Astrocyte of the spinal cord (primary cell): ENCODE results near the gene SLC22A14.
A peak's percentile ranks its signal among the peaks of the same experiment; 100 is the strongest.
"Not testable (repeated sequence)": the region's sequence is repeated elsewhere in the genome, so short reads cannot be mapped to it uniquely, and the experiment has no call there.

Source experiments
- DNase-seq: peaks from one replicate; pipeline ENCODE4 v3.0.0; 2011; ENCODE audit warnings: low read depth, low spot score
- H3K4me3 ChIP-seq: 2 replicates; pipeline ENCODE4 v1.5.1; 2011; ENCODE audit warnings: low read depth, mild to moderate bottlenecking, low read length, moderate library complexity
- in situ Hi-C: cut with HindIII; loops from 2 replicates; pipeline ENCODE4 v1.10.0; 2017; ENCODE audit warnings: low sequenced_read_pairs
- TF ChIP-seq, protein P1 (sequence below): IDR thresholded peaks from 2 replicates; pipeline ENCODE4 v1.5.1; 2012; ENCODE audit warnings: low read depth, mild to moderate bottlenecking, low read length, inconsistent platforms

Gene SLC22A14

GRCh38 chr3:38281895-38282686, at the start of gene SLC22A14:
Gene SLC22A14, plus strand, starts transcription at chr3:38282294. Its CDS starts 23,733 bp downstream, at chr3:38306027.
- no peak within 1 kb of the TSS for H3K4me3 ChIP-seq
- in situ Hi-C loops: no loop called here
- no peak for DNase-seq
- TF ChIP-seq, protein P1, sequence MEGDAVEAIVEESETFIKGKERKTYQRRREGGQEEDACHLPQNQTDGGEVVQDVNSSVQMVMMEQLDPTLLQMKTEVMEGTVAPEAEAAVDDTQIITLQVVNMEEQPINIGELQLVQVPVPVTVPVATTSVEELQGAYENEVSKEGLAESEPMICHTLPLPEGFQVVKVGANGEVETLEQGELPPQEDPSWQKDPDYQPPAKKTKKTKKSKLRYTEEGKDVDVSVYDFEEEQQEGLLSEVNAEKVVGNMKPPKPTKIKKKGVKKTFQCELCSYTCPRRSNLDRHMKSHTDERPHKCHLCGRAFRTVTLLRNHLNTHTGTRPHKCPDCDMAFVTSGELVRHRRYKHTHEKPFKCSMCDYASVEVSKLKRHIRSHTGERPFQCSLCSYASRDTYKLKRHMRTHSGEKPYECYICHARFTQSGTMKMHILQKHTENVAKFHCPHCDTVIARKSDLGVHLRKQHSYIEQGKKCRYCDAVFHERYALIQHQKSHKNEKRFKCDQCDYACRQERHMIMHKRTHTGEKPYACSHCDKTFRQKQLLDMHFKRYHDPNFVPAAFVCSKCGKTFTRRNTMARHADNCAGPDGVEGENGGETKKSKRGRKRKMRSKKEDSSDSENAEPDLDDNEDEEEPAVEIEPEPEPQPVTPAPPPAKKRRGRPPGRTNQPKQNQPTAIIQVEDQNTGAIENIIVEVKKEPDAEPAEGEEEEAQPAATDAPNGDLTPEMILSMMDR: peak; percentile 6

DNA sequence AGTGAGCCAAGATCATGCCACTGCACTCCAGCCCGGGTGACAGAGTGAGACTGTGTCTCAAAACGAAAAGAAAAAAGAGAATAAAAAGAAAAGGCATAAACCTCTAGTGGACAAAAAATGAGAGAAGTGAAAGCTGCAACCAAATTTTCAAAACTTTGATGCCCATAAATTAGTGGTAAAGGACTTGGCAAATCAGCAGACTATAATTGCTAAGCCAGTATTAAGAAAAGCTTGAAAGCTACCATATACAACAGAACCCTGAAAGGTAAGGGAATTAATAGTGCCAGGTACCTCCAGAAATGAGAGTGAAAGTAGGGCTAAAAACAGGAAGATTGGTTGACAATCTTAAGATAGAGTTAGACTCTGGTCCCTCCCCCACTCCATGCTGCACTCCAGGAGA, 49.4 kb upstream of the SLC22A14 start:
- DNase-seq: no peak
- no peak overlapping the region for H3K4me3 ChIP-seq
- TF ChIP-seq, protein P1: no peak
- in situ Hi-C loops: no loop called here

DNA sequence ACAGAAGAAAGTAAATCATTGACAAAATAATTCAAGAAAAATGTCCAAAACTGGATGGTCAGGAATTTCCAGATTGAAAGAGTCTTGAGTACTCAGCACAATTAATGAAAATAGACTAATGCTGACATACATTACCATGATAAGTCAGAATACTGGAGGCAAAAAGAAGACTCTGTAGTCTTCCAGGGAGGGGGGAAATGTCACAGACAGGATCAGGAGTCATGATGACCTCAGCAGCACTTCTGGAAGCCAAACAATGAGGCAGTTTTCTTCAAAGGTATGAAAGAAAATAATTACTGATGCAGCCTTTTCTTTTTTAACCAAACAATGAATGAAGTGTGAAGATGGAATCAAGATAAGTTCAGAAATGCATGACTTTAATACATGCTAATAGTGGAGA, 46.6 kb upstream of the SLC22A14 start:
- DNase-seq: no peak
- no peak overlapping the region for H3K4me3 ChIP-seq
- TF ChIP-seq, protein P1: no peak
- in situ Hi-C loops: no loop called here

GRCh38 chr3:38238416-38239008, 43.6 kb upstream of the SLC22A14 start:
- in situ Hi-C loops: no loop called here

DNA sequence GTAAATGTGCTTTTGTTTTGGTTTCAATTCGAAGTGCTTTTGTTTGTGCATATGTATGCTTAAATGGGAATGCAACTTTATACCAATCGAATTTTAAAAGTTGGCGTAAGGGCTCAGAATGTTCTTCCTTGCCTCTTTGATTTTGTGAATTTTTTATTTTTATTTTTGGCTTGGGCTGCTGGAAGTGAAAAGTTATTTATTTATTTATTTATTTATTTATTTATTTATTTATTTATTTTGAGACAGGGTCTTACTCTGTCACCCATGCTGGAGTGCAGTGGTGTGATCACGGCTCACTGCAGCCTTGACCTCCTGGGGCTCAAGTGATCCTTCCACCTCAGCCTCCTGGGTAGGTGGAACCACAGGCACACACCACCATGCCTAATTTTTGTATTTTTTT, 39.3 kb upstream of the SLC22A14 start:
- H3K4me3 ChIP-seq, DNase-seq, in situ Hi-C loops: not testable (repeated sequence)

More at GRCh38 chr3:38238416-38239008, 43.6 kb upstream of the SLC22A14 start:
- TF ChIP-seq, protein P1: no peak
- DNase-seq: no peak
- no peak overlapping the region for H3K4me3 ChIP-seq

DNA sequence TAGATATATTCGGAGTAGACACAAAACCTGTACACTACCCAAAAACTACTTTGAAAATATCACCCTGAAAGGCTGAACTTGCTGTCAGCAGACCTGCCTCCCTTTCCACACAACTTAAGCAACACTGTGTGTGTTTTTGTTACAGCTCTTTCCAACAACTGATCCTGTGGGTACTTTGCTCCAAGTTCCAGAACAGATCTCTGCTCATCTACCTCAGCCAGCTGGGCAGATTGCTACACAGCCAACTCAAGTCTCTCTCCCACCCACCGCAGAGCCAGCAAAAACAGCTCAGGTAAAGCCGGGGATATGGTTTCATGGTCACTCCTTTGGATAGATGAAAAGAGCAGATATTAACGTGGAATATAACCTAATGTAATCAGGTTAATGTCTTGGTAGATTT, 36.2 kb upstream of the SLC22A14 start:
- TF ChIP-seq, protein P1: no peak
- DNase-seq: no peak
- in situ Hi-C loops: no loop called here
- H3K4me3 ChIP-seq: no peak overlapping the region

DNA sequence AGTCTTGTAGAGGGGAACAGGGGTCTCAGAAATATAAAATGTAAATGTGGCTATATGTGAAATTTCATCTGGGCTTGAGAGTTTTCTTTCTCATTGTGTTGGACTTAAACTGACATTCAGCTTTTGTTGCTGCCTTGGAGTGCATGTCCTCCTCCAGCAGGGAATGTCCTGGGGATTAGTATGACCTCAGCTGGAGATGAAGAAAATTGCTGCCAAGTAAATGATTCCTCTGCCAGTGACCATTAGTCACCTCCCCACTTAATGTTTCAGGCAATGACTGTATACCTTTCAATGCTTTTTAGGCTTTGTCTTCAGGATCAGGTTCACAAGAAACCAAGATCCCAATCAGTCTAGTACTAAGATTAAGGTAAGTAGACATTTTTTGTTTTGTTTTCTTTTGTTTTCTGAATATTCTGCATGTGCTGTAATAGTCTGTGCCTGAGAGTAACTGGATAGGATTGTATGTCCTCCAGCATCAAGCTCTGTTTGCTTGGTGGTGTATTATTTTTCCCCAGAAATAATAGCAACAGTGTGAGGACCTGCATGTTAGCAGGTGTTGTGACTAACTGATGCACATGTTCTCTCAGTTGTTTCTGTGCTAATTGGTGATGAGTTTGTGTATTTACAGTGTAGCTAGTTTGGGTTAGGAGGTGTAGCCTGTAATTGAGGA, 34.6 kb upstream of the SLC22A14 start:
- no peak overlapping the region for H3K4me3 ChIP-seq
- in situ Hi-C loops: no loop called here
- TF ChIP-seq, protein P1: peak; percentile 42
- DNase-seq: peak; percentile 91
